Measurements from ENCODE around the gene CPLX1. TPM values are rescaled to one million over a fixed set of nuclear protein-coding genes. Genes with fewer than 3 reads are reported as not detected.

Gene CPLX1
- total RNA-seq, 1 experiment from 2014 or later = 3.9 TPM

- Histone ChIP-seq H3K79me2 (ENCODE audit: low read depth) (peaks cover 43% of the 10 kb centered on the region), H3K27me3 (ENCODE audit: insufficient read depth, low read depth) (no peaks in the 10 kb centered on the region), H3K9me2 (ENCODE audit: insufficient read depth) (no peaks in the 10 kb centered on the region), H2AFZ (no peak overlapping the region), H4K20me1 (ENCODE audit: insufficient read depth) (peaks cover 94% of the 10 kb centered on the region), H3K27ac (no peak overlapping the region), H3K4me2 (no peak overlapping the region), H3K36me3 (ENCODE audit: low read depth) (peaks cover 30% of the 10 kb centered on the region), H3K9me3 (ENCODE audit: insufficient read depth, low read depth) (no peaks in the 10 kb centered on the region), H3K4me1 (replicated peaks; ENCODE audit: insufficient read depth) (no peaks in the 10 kb centered on the region), H3F3A (ENCODE audit: insufficient read depth, low read depth) (peaks cover 55% of the 10 kb centered on the region), H3K4me3 (no peak overlapping the region)
- intact Hi-C loops (cut with micrococcal nuclease; ENCODE audit: unreplicated experiment) = no loop called here
- POLR2A ChIA-PET (ENCODE audit: unreplicated experiment) = no interaction called here
- no TSS peak for BruUV-seq (replicated peaks)
- TF ChIP-seq, protein P1, sequence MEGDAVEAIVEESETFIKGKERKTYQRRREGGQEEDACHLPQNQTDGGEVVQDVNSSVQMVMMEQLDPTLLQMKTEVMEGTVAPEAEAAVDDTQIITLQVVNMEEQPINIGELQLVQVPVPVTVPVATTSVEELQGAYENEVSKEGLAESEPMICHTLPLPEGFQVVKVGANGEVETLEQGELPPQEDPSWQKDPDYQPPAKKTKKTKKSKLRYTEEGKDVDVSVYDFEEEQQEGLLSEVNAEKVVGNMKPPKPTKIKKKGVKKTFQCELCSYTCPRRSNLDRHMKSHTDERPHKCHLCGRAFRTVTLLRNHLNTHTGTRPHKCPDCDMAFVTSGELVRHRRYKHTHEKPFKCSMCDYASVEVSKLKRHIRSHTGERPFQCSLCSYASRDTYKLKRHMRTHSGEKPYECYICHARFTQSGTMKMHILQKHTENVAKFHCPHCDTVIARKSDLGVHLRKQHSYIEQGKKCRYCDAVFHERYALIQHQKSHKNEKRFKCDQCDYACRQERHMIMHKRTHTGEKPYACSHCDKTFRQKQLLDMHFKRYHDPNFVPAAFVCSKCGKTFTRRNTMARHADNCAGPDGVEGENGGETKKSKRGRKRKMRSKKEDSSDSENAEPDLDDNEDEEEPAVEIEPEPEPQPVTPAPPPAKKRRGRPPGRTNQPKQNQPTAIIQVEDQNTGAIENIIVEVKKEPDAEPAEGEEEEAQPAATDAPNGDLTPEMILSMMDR (conservative IDR thresholded peaks at IDR 0.05) = no peak
- no peak for TF ChIP-seq EZH2 (IDR thresholded peaks at IDR 0.05; ENCODE audit: low read depth)
- CTCF ChIA-PET = interaction anchor here (0.7 kb wide), 1 partner anchor 108 kb away, joined by 6 read pairs; no protein-coding TSS in a partner anchor
- DNase-seq = no peak
Observed at GRCh38 chr4:771464-771863, 54.5 kb downstream of the CPLX1 start.

DNA sequence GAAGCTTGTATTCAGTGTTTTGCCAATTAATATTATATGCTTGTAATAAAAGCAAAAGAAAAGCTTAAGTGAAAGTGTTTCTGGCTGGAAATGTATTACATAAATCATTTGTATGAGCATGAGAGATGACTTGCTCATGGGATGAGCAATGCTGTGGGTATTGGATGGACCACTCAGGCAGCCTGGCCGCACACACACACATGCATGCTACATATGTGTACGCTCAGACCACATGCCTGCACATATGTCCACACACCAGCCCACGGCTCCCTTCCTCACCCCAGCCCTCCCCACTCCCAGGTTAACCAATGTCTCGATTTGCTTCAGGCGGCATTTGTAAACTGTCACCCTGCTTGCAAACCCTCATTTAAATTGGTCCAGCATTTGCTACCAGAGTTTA, 55.9 kb downstream of the CPLX1 start:
- H4K20me1 ChIP-seq (ENCODE audit: insufficient read depth) = peaks cover 94% of the 10 kb centered on the region
- POLR2A ChIA-PET (ENCODE audit: unreplicated experiment) = no interaction called here
- H3K9me2 ChIP-seq (ENCODE audit: insufficient read depth) = no peaks in the 10 kb centered on the region
- peaks cover 23% of the 10 kb centered on the region for H3K36me3 ChIP-seq (ENCODE audit: low read depth)
- TF ChIP-seq, protein P1 (conservative IDR thresholded peaks at IDR 0.05) = no peak
- peaks cover 57% of the 10 kb centered on the region for H3F3A ChIP-seq (ENCODE audit: insufficient read depth, low read depth)
- no peak overlapping the region for H3K27ac ChIP-seq
- H2AFZ ChIP-seq = no peak overlapping the region
- intact Hi-C loops (cut with micrococcal nuclease; ENCODE audit: unreplicated experiment) = no loop called here
- H3K9me3 ChIP-seq (ENCODE audit: insufficient read depth, low read depth) = no peaks in the 10 kb centered on the region
- no peaks in the 10 kb centered on the region for H3K27me3 ChIP-seq (ENCODE audit: insufficient read depth, low read depth)
- no peaks in the 10 kb centered on the region for H3K4me1 ChIP-seq (replicated peaks; ENCODE audit: insufficient read depth)
- no peak for DNase-seq
- no peak overlapping the region for H3K4me2 ChIP-seq
- CTCF ChIA-PET = no interaction called here
- no peak overlapping the region for H3K4me3 ChIP-seq
- BruUV-seq (replicated peaks) = no TSS peak
- H3K79me2 ChIP-seq (ENCODE audit: low read depth) = peaks cover 29% of the 10 kb centered on the region

DNA sequence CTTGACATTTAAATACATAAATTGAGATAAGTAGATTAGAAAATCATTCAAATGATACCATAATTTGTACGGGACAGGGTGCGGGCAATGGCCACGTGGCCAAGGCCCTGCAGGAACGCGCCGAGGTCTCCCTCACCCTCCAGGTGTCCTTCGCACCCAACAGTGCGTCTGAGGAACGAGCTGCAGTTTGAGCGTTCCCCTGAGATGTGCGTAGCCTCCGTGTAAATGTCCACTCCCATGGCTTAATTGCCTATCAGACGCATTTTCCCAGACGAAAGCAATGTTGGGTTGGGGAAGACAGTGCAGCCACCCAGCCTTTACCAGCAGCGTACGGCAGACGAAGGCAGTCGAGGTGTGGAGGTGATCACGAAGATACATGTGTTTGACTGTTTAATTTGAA, 56.4 kb downstream of the CPLX1 start:
- intact Hi-C loops (cut with micrococcal nuclease; ENCODE audit: unreplicated experiment) = no loop called here
- H4K20me1 ChIP-seq (ENCODE audit: insufficient read depth) = peaks cover 94% of the 10 kb centered on the region

More for the DNA sequence above, 56.4 kb downstream of the CPLX1 start:
- Histone ChIP-seq H2AFZ (no peak overlapping the region), H3K4me1 (replicated peaks; ENCODE audit: insufficient read depth) (no peaks in the 10 kb centered on the region), H3K4me3 (no peak overlapping the region), H3K4me2 (no peak overlapping the region), H3K9me3 (ENCODE audit: insufficient read depth, low read depth) (no peaks in the 10 kb centered on the region), H3K27me3 (ENCODE audit: insufficient read depth, low read depth) (no peaks in the 10 kb centered on the region), H3F3A (ENCODE audit: insufficient read depth, low read depth) (peaks cover 61% of the 10 kb centered on the region), H3K9me2 (ENCODE audit: insufficient read depth) (no peaks in the 10 kb centered on the region), H3K79me2 (ENCODE audit: low read depth) (peaks cover 24% of the 10 kb centered on the region), H3K27ac (no peak overlapping the region), H3K36me3 (ENCODE audit: low read depth) (peaks cover 22% of the 10 kb centered on the region)
- BruUV-seq (replicated peaks) = TSS peak; percentile 4
- CTCF ChIA-PET = no interaction called here
- TF ChIP-seq, protein P1 (conservative IDR thresholded peaks at IDR 0.05) = no peak
- no peak for TF ChIP-seq EZH2 (IDR thresholded peaks at IDR 0.05; ENCODE audit: low read depth)
- no peak for DNase-seq
- POLR2A ChIA-PET (ENCODE audit: unreplicated experiment) = no interaction called here

Data from PC-9 (cell line).